GM12878 (cell line): ENCODE measurements around the gene SLC25A45.

Experiments used
- CHD1 ChIP-seq: IDR thresholded peaks from 2 replicates; pipeline ENCODE4 v1.6.1; 2012; ENCODE audit warnings: low read depth, low read length, improper control_type of control experiment
- CREB1 ChIP-seq: IDR thresholded peaks from 2 replicates; pipeline ENCODE4 v1.6.1; 2012; ENCODE audit warnings: low read depth, mild to moderate bottlenecking, inconsistent platforms
- EED ChIP-seq: sonication (generic); IDR thresholded peaks from 2 replicates; pipeline ENCODE4 v1.6.1; 2016; ENCODE audit warnings: antibody characterized with exemption, low read depth
- EGR1 ChIP-seq, 2 experiments: IDR thresholded peaks; 1 replicate in 1 of 2; 2 replicates in 1 of 2; pipeline ENCODE4 v1.6.1; 2011 to 2012; ENCODE audit warnings: low read depth in 2 of 2, low read length in 2 of 2, borderline replicate concordance in 1 of 2, mild to moderate bottlenecking in 1 of 2, moderate library complexity in 1 of 2
- EP300 ChIP-seq, 2 experiments: fragments of 150-350 bp in 1 of 2; IDR thresholded peaks; 2 replicates each; pipeline ENCODE4 v1.6.1; 2011 to 2012; ENCODE audit warnings: low read depth in 2 of 2, low read length in 2 of 2, borderline replicate concordance in 1 of 2, improper control_type of control experiment in 1 of 2, inconsistent platforms in 1 of 2; ENCODE audit not compliant: control insufficient read depth in 1 of 2
- JUND ChIP-seq: IDR thresholded peaks from 2 replicates; pipeline ENCODE4 v1.6.1; 2012; ENCODE audit warnings: low read depth, mild to moderate bottlenecking, low read length, improper control_type of control experiment, moderate library complexity
- MYC ChIP-seq: IDR thresholded peaks from 2 replicates; pipeline ENCODE4 v1.6.1; 2011; ENCODE audit warnings: mild to moderate bottlenecking, low read length, moderate library complexity, inconsistent platforms; ENCODE audit not compliant: insufficient read depth, insufficient replicate concordance, insufficient read length, severe bottlenecking
- POLR2A ChIP-seq: IDR thresholded peaks from 2 replicates; pipeline ENCODE4 v1.6.1; 2011; ENCODE audit warnings: low read depth, mild to moderate bottlenecking, low read length
- POLR2AphosphoS5 ChIP-seq: IDR thresholded peaks from 2 replicates; pipeline ENCODE4 v1.6.1; 2011; ENCODE audit warnings: mild to moderate bottlenecking, low read length, inconsistent platforms
- RELB ChIP-seq: fragments of 450-650 bp; IDR thresholded peaks from 2 replicates; pipeline ENCODE4 v1.6.1; 2017; ENCODE audit warnings: low read depth, mild to moderate bottlenecking, moderate library complexity
- ZNF274 ChIP-seq: IDR thresholded peaks from one replicate; pipeline ENCODE4 v1.8.0; 2011; ENCODE audit not compliant: insufficient read length, insufficient read depth
- ZSCAN29 ChIP-seq: fragments of 450-650 bp; IDR thresholded peaks from 2 replicates; pipeline ENCODE4 v1.6.1; 2017; ENCODE audit warnings: mild to moderate bottlenecking, moderate library complexity
- TF ChIP-seq, protein P1 (sequence below), 3 experiments: IDR thresholded peaks in 2 of 3; conservative IDR thresholded peaks in 1 of 3; 2 replicates each; pipeline ENCODE4 v1.5.1; 2011; ENCODE audit warnings: low read depth in 3 of 3, low read length in 3 of 3, mild to moderate bottlenecking in 3 of 3, control low read depth in 2 of 3, moderate library complexity in 2 of 3, inconsistent platforms in 1 of 3, mixed read lengths in 1 of 3; ENCODE audit not compliant: control insufficient read depth in 2 of 3, insufficient read depth in 1 of 3; ENCODE audit errors: extremely low read depth in 1 of 3
- TF ChIP-seq, protein P2 (sequence below): IDR thresholded peaks from 2 replicates; pipeline ENCODE4 v1.6.1; 2012; ENCODE audit warnings: low read depth, low read length, improper control_type of control experiment

DNA sequence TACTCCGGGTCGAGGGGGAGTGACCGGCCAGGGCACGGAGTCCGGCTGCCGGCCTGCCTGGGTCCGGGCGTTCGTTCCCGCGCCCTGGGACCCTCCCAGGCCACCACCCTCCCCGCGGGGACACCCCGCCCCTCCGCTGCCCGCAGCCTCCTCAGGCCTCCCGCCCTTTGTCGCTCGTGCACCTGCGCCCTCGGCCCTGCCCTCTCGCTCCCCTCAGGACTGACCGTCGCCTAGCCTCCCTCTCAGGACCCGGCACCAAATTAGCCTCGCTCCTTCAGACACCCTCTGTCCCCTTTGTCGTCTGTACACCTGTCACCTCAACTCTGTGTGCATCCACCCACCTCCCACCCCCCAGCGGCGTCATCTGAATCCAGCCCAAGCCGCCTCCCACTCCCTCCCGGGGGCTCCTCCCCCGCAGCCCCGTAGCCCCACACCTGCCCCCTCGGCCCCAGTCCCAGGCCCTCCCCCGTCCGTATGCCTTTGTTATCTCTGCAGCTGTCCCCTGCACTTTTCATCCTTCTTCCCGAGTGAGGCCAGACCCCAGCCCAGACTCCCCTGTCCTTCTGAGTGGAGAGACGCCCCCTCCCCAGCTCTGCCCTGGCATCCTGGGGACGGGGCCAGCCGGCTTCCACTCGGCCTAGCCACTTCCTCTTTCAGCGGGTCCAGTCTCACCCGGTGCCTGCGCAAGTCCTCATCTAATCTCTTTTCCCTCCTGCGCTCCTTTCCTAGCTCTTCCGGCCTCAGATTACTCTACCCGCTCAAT, 27.3 kb downstream of the SLC25A45 start:
- TF ChIP-seq POLR2AphosphoS5, result no peak
- no peak for TF ChIP-seq ZSCAN29
- TF ChIP-seq, protein P1, sequence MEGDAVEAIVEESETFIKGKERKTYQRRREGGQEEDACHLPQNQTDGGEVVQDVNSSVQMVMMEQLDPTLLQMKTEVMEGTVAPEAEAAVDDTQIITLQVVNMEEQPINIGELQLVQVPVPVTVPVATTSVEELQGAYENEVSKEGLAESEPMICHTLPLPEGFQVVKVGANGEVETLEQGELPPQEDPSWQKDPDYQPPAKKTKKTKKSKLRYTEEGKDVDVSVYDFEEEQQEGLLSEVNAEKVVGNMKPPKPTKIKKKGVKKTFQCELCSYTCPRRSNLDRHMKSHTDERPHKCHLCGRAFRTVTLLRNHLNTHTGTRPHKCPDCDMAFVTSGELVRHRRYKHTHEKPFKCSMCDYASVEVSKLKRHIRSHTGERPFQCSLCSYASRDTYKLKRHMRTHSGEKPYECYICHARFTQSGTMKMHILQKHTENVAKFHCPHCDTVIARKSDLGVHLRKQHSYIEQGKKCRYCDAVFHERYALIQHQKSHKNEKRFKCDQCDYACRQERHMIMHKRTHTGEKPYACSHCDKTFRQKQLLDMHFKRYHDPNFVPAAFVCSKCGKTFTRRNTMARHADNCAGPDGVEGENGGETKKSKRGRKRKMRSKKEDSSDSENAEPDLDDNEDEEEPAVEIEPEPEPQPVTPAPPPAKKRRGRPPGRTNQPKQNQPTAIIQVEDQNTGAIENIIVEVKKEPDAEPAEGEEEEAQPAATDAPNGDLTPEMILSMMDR (IDR thresholded peaks at IDR 0.05 in 2 of 3, conservative IDR thresholded peaks at IDR 0.05 in 1 of 3; ENCODE audit: control insufficient read depth in 2 of 3, extremely low read depth in 1 of 3, insufficient read depth in 1 of 3, low read depth in 3 of 3, low read length in 3 of 3), result no peak
- no peak for TF ChIP-seq POLR2A
- TF ChIP-seq CREB1, result no peak
- no peak for TF ChIP-seq JUND
- no peak for TF ChIP-seq ZNF274
- TF ChIP-seq EED, result no peak
- no peak for TF ChIP-seq RELB
- no peak for TF ChIP-seq CHD1
- TF ChIP-seq, protein P2, sequence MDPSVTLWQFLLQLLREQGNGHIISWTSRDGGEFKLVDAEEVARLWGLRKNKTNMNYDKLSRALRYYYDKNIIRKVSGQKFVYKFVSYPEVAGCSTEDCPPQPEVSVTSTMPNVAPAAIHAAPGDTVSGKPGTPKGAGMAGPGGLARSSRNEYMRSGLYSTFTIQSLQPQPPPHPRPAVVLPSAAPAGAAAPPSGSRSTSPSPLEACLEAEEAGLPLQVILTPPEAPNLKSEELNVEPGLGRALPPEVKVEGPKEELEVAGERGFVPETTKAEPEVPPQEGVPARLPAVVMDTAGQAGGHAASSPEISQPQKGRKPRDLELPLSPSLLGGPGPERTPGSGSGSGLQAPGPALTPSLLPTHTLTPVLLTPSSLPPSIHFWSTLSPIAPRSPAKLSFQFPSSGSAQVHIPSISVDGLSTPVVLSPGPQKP, result no peak
- no peak for TF ChIP-seq EP300 (IDR thresholded peaks at IDR 0.05; ENCODE audit: borderline replicate concordance in 1 of 2, control insufficient read depth in 1 of 2, low read depth in 2 of 2, low read length in 2 of 2)
- no peak for TF ChIP-seq MYC
- TF ChIP-seq EGR1 (IDR thresholded peaks at IDR 0.05; ENCODE audit: borderline replicate concordance in 1 of 2, low read depth in 2 of 2, low read length in 2 of 2), result peak in 1 of 2 experiments; percentile 76; a peak in 1 of 3 replicates
